Measurements from ENCODE around the gene AKAP9. TPM values are rescaled to one million over a fixed set of nuclear protein-coding genes. Genes with fewer than 3 reads are reported as not detected.
"Not testable (repeated sequence)": the region's sequence is repeated elsewhere in the genome, so short reads cannot be mapped to it uniquely, and the experiment has no call there.

AKAP9 gene
- total RNA-seq, 1 experiment from 2014 or later: 28.7 TPM

DNA sequence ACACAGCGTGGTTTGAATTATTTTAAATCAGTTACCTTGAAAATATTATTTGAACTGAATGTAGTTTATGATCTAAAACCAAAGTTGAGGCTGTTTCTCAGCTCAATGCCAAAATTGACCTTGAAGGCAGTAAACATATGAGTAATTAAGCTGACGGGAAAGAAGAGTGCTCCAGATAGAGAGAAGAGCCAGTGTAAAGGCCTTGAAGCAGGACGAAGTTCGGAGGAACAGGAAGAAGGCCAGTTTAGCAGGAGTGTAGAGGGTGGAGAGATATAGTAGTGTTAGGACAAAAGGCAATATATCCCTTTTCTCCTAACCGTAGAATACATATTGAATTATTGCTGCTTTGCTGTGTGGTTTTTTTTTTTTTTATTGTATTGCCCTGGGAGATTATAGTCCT, 130.4 kb downstream of the AKAP9 start:
- H3K27ac ChIP-seq: no peak overlapping the region
- DNase-seq (ENCODE audit: low read depth in 1 of 2, low spot score in 2 of 2): no peak

GRCh38 chr7:92072121-92072520, 131.5 kb downstream of the AKAP9 start:
- H3K9me3 ChIP-seq (replicated peaks): no peaks in the 10 kb centered on the region
- peaks cover 3% of the 10 kb centered on the region for H3K36me3 ChIP-seq
- no peaks in the 10 kb centered on the region for H3K4me1 ChIP-seq (replicated peaks)
- no peaks in the 10 kb centered on the region for H3K27me3 ChIP-seq (replicated peaks)
- no peak overlapping the region for H3K27ac ChIP-seq
- DNase-seq (ENCODE audit: low read depth in 1 of 2, low spot score in 2 of 2): no peak
- H3K4me3 ChIP-seq: no peak overlapping the region

More for the DNA sequence above, 130.4 kb downstream of the AKAP9 start:
- no peaks in the 10 kb centered on the region for H3K4me1 ChIP-seq (replicated peaks)
- H3K9me3 ChIP-seq (replicated peaks): no peaks in the 10 kb centered on the region
- H3K4me3 ChIP-seq: no peak overlapping the region
- no peaks in the 10 kb centered on the region for H3K27me3 ChIP-seq (replicated peaks)
- H3K36me3 ChIP-seq: peaks cover 6% of the 10 kb centered on the region

- no peak overlapping the region for H3K27ac ChIP-seq
- no peak overlapping the region for H3K4me3 ChIP-seq
- H3K9me3 ChIP-seq (replicated peaks): no peaks in the 10 kb centered on the region
- H3K4me1 ChIP-seq (replicated peaks): no peaks in the 10 kb centered on the region
- H3K36me3 ChIP-seq: peaks cover 6% of the 10 kb centered on the region; the same call in 1 of the 2 replicates
- no peak for DNase-seq (ENCODE audit: low read depth in 1 of 2, low spot score in 2 of 2)
- no peaks in the 10 kb centered on the region for H3K27me3 ChIP-seq (replicated peaks)
These were observed 132.0 kb downstream of the AKAP9 start for GRCh38 chr7:92072708-92073107.

- H3K27ac ChIP-seq: no peak overlapping the region
- no peaks in the 10 kb centered on the region for H3K27me3 ChIP-seq (replicated peaks)
- H3K4me1 ChIP-seq (replicated peaks): no peaks in the 10 kb centered on the region
- H3K36me3 ChIP-seq: peaks cover 13% of the 10 kb centered on the region; the same call in 1 of the 2 replicates
- H3K9me3 ChIP-seq (replicated peaks): no peaks in the 10 kb centered on the region
- no peak overlapping the region for H3K4me3 ChIP-seq
- DNase-seq (ENCODE audit: low read depth in 1 of 2, low spot score in 2 of 2): no peak
These were observed 134.9 kb downstream of the AKAP9 start for GRCh38 chr7:92075455-92076158.

DNA sequence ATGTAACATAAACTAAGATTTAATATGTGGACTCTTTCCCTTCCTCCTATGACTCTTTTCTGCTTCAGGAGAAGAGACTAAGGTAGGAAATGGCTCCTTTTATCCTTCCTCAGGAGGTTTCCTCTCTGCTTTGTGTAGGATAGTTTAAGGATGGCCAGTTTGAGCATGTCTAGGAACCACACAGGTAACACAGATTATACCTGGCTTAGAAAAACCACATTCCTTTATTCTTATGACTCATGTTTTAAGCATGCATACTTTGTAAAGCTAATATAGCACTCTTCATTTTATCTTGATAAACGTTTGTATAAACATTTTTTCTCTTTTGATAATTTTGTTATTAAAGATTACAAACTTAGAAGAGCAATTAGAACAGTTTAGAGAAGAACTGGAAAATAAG, 135.8 kb downstream of the AKAP9 start:
- no peaks in the 10 kb centered on the region for H3K9me3 ChIP-seq (replicated peaks)
- no peak for DNase-seq (ENCODE audit: low read depth in 1 of 2, low spot score in 2 of 2)
- H3K4me3 ChIP-seq: no peak overlapping the region
- H3K27ac ChIP-seq: no peak overlapping the region
- no peaks in the 10 kb centered on the region for H3K4me1 ChIP-seq (replicated peaks)
- H3K27me3 ChIP-seq (replicated peaks): no peaks in the 10 kb centered on the region
- peaks cover 13% of the 10 kb centered on the region; the same call in 1 of the 2 replicates for H3K36me3 ChIP-seq

- not testable (repeated sequence) for DNase-seq (ENCODE audit: low read depth in 1 of 2, low spot score in 2 of 2); H3K27ac ChIP-seq; H3K27me3 ChIP-seq (replicated peaks); H3K4me3 ChIP-seq; H3K9me3 ChIP-seq (replicated peaks); H3K4me1 ChIP-seq (replicated peaks)
- H3K36me3 ChIP-seq: peaks cover 41% of the 10 kb centered on the region
These were observed 143.3 kb downstream of the AKAP9 start for GRCh38 chr7:92083922-92084321.

DNA sequence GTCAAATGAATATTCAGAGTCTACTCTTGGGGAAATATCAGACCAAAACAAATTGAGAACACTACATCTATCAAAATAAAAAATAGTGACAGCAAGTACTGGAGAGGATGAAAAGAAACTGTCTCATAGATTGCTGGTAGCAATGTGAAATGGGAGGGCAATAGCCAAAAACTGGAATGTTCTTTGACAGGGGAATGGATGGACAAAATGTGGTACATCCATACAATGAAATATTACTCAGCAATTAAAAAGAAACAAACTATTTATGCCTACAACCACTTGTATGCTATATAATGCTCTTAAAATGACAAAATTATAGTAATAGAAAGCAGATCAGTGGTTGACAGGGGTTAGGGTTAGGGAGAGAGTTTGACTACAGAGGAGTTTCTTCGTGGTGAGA, 147.6 kb downstream of the AKAP9 start:
- Histone ChIP-seq H3K27me3 (replicated peaks) (no peaks in the 10 kb centered on the region), H3K9me3 (replicated peaks) (no peaks in the 10 kb centered on the region), H3K36me3 (peaks cover 35% of the 10 kb centered on the region), H3K4me1 (replicated peaks) (no peaks in the 10 kb centered on the region), H3K27ac (no peak overlapping the region), H3K4me3 (no peak overlapping the region)
- DNase-seq (ENCODE audit: low read depth in 1 of 2, low spot score in 2 of 2): no peak

GRCh38 chr7:92092210-92092609, 151.5 kb downstream of the AKAP9 start:
- DNase-seq (ENCODE audit: low read depth in 1 of 2, low spot score in 2 of 2): no peak
- no peak overlapping the region for H3K4me3 ChIP-seq
- no peaks in the 10 kb centered on the region for H3K4me1 ChIP-seq (replicated peaks)
- no peaks in the 10 kb centered on the region for H3K27me3 ChIP-seq (replicated peaks)
- H3K9me3 ChIP-seq (replicated peaks): no peaks in the 10 kb centered on the region
- peaks cover 14% of the 10 kb centered on the region for H3K36me3 ChIP-seq
- H3K27ac ChIP-seq: no peak overlapping the region

- H3K27ac ChIP-seq: no peak overlapping the region
- no peak for DNase-seq (ENCODE audit: low read depth in 1 of 2, low spot score in 2 of 2)
- no peaks in the 10 kb centered on the region for H3K4me1 ChIP-seq (replicated peaks)
- no peak overlapping the region for H3K4me3 ChIP-seq
- H3K9me3 ChIP-seq (replicated peaks): no peaks in the 10 kb centered on the region
- H3K27me3 ChIP-seq (replicated peaks): no peaks in the 10 kb centered on the region
- H3K36me3 ChIP-seq: peaks cover 36% of the 10 kb centered on the region
These were observed 154.7 kb downstream of the AKAP9 start for GRCh38 chr7:92095380-92095779.

GRCh38 chr7:92100534-92100933, 159.9 kb downstream of the AKAP9 start:
- no peak for DNase-seq (ENCODE audit: low read depth in 1 of 2, low spot score in 2 of 2)
- Histone ChIP-seq H3K27me3 (replicated peaks) (no peaks in the 10 kb centered on the region), H3K9me3 (replicated peaks) (no peaks in the 10 kb centered on the region), H3K27ac (no peak overlapping the region), H3K4me1 (replicated peaks) (no peaks in the 10 kb centered on the region), H3K36me3 (peaks cover 38% of the 10 kb centered on the region), H3K4me3 (no peak overlapping the region)

- H3K4me3 ChIP-seq: not testable (repeated sequence)
- peak in 1 of 2 experiments; percentile 42 for DNase-seq (ENCODE audit: low read depth in 1 of 2, low spot score in 2 of 2)
- H3K36me3 ChIP-seq: peaks cover 40% of the 10 kb centered on the region
These were observed 162.2 kb downstream of the AKAP9 start for GRCh38 chr7:92102862-92103261.

GRCh38 chr7:92108821-92109220, 168.2 kb downstream of the AKAP9 start:
- H3K27ac ChIP-seq: no peak overlapping the region
- DNase-seq (ENCODE audit: low read depth in 1 of 2, low spot score in 2 of 2): no peak
- H3K4me3 ChIP-seq: no peak overlapping the region
- peaks cover 38% of the 10 kb centered on the region for H3K36me3 ChIP-seq
- H3K9me3 ChIP-seq (replicated peaks): no peaks in the 10 kb centered on the region
- no peaks in the 10 kb centered on the region for H3K27me3 ChIP-seq (replicated peaks)
- no peaks in the 10 kb centered on the region for H3K4me1 ChIP-seq (replicated peaks)

More at GRCh38 chr7:92102862-92103261, 162.2 kb downstream of the AKAP9 start:
- not testable (repeated sequence) for H3K4me1 ChIP-seq (replicated peaks); H3K27me3 ChIP-seq (replicated peaks); H3K27ac ChIP-seq; H3K9me3 ChIP-seq (replicated peaks)

- peaks cover 52% of the 10 kb centered on the region for H3K36me3 ChIP-seq
- H3K4me3 ChIP-seq: no peak overlapping the region
- no peaks in the 10 kb centered on the region for H3K27me3 ChIP-seq (replicated peaks)
- H3K4me1 ChIP-seq (replicated peaks): no peaks in the 10 kb centered on the region
- DNase-seq (ENCODE audit: low read depth in 1 of 2, low spot score in 2 of 2): no peak
- H3K9me3 ChIP-seq (replicated peaks): no peaks in the 10 kb centered on the region
- H3K27ac ChIP-seq: no peak overlapping the region
These were observed 170.2 kb downstream of the AKAP9 start for GRCh38 chr7:92110857-92111256.

DNA sequence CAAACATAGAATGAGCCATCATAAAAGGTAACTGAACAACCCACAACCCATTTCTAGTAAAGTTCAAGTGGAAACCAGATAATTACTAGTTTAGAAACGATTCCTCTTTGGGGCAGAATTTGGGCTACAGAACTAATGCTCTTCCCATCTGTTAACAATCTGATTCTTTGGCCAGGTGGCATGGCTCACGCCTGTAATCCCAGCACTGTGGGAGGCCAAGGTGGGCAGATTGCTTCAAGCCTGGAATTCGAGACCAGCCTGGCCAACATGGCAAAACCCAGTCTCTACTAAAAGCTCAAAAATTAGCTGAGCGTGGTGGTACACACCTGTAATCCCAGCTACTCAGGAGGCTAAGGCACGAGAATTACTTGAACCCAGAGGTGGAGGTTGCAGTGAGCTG, 175.2 kb downstream of the AKAP9 start:
- Histone ChIP-seq H3K27ac (no peak overlapping the region), H3K27me3 (replicated peaks) (no peaks in the 10 kb centered on the region), H3K9me3 (replicated peaks) (no peaks in the 10 kb centered on the region), H3K4me1 (replicated peaks) (no peaks in the 10 kb centered on the region), H3K4me3 (no peak overlapping the region), H3K36me3 (peaks cover 35% of the 10 kb centered on the region)
- no peak for DNase-seq (ENCODE audit: low read depth in 1 of 2, low spot score in 2 of 2)

GRCh38 chr7:92116949-92117348, 176.3 kb downstream of the AKAP9 start:
- Histone ChIP-seq H3K4me1 (replicated peaks) (no peaks in the 10 kb centered on the region), H3K27me3 (replicated peaks) (no peaks in the 10 kb centered on the region), H3K27ac (no peak overlapping the region), H3K9me3 (replicated peaks) (no peaks in the 10 kb centered on the region), H3K36me3 (peaks cover 34% of the 10 kb centered on the region), H3K4me3 (no peak overlapping the region)
- no peak for DNase-seq (ENCODE audit: low read depth in 1 of 2, low spot score in 2 of 2)
